Keratinocyte (primary cell): Measurements from ENCODE around the gene DSG2. TPM values are rescaled to one million over a fixed set of nuclear protein-coding genes. Genes with fewer than 3 reads are reported as not detected.

Experiments used
- DNase-seq: peaks from one replicate; pipeline ENCODE4 v3.0.0-alpha.2; 2011; ENCODE audit warnings: low read depth, missing footprints, low spot score
- FAIRE-seq: peaks from 2 replicates; lab custom pipeline; 2011; peaks lifted over from hg19 to GRCh38; lab: Jason Lieb, UNC
- H2AFZ ChIP-seq: 2 replicates; pipeline ENCODE4 v1.6.0; 2012; ENCODE audit warnings: low read length, control low read depth, inconsistent platforms; ENCODE audit not compliant: control insufficient read depth
- H3K27ac ChIP-seq: 2 replicates; pipeline ENCODE4 v1.5.1; 2011; ENCODE audit warnings: low read length; ENCODE audit not compliant: control insufficient read depth, insufficient read depth
- H3K27me3 ChIP-seq: 3 replicates; pipeline ENCODE4 v1.6.0; 2011; ENCODE audit warnings: low read length; ENCODE audit not compliant: control insufficient read depth, insufficient read depth; ENCODE audit errors: extremely low read depth
- H3K36me3 ChIP-seq, 2 experiments: 2 replicates in 1 of 2; 3 replicates in 1 of 2; pipeline ENCODE4 v1.5.1; 2011; ENCODE audit warnings: low read length in 2 of 2, mild to moderate bottlenecking in 1 of 2; ENCODE audit not compliant: control insufficient read depth in 2 of 2, insufficient read depth in 2 of 2; ENCODE audit errors: extremely low read depth in 1 of 2
- H3K4me1 ChIP-seq: 3 replicates; pipeline ENCODE4 v1.5.1; 2011; ENCODE audit warnings: low read length; ENCODE audit not compliant: control insufficient read depth, insufficient read depth; ENCODE audit errors: extremely low read depth
- H3K4me2 ChIP-seq: 3 replicates; pipeline ENCODE4 v1.6.0; 2011; ENCODE audit warnings: low read depth, low read length; ENCODE audit not compliant: control insufficient read depth, insufficient read depth; ENCODE audit errors: extremely low read depth
- H3K4me3 ChIP-seq, 3 experiments: fragments of 200-600 bp in 1 of 3; sonication (generic) in 1 of 3; 2 replicates in 2 of 3; 3 replicates in 1 of 3; pipeline ENCODE4 v1.5.1; 2011 to 2016; ENCODE audit warnings: low read length in 3 of 3, mild to moderate bottlenecking in 3 of 3, control low read depth in 2 of 3, inconsistent platforms in 1 of 3, low read depth in 1 of 3, mixed read lengths in 1 of 3, mixed run types in 1 of 3, moderate library complexity in 1 of 3; ENCODE audit not compliant: control insufficient read depth in 2 of 3, insufficient read depth in 2 of 3; ENCODE audit errors: extremely low read depth in 1 of 3
- H3K79me2 ChIP-seq: 2 replicates; pipeline ENCODE4 v1.6.0; 2012; ENCODE audit warnings: low read length; ENCODE audit not compliant: control insufficient read depth, insufficient read depth
- H3K9ac ChIP-seq: 3 replicates; pipeline ENCODE4 v1.6.0; 2011; ENCODE audit warnings: low read length; ENCODE audit not compliant: control insufficient read depth, insufficient read depth; ENCODE audit errors: extremely low read depth
- H3K9me1 ChIP-seq: 3 replicates; pipeline ENCODE4 v1.6.0; 2011; ENCODE audit warnings: low read length; ENCODE audit not compliant: control insufficient read depth, insufficient read depth; ENCODE audit errors: extremely low read depth
- H3K9me3 ChIP-seq: 2 replicates; pipeline ENCODE4 v1.5.1; 2012; ENCODE audit warnings: low read depth, low read length; ENCODE audit not compliant: control insufficient read depth
- H4K20me1 ChIP-seq: 3 replicates; pipeline ENCODE4 v1.6.0; 2011; ENCODE audit warnings: low read length; ENCODE audit not compliant: control insufficient read depth, insufficient read depth; ENCODE audit errors: extremely low read depth
- EZH2 ChIP-seq: IDR thresholded peaks from one replicate; pipeline ENCODE4 v1.6.1; 2012; ENCODE audit warnings: inconsistent platforms, mild to moderate bottlenecking, low read length, moderate library complexity
- dilution Hi-C: fragments of 300-500 bp; cut with MboI; formaldehyde crosslinking; loops from one replicate; pipeline ENCODE4 v1.7.0; 2020; ENCODE audit warnings: low sequenced_read_pairs; ENCODE audit not compliant: extremely low pct_ligation_motif_present
- polyA plus RNA-seq, 5 experiments: library from polyadenylated mRNA; depleted of rRNA in 3 of 5; stranded (reverse) in 3 of 5; stranded (forward) in 1 of 5; unstranded in 1 of 5; fragments of >200 nt; gene quantifications; 1 replicate in 1 of 5; 2 replicates in 3 of 5; 3 replicates in 1 of 5; pipeline versions ENCODE4 v1.2.1 to v1.2.3, GENCODE V29; 2011 to 2012; ENCODE audit warnings: missing spikeins in 2 of 5, low read depth in 1 of 5, low replicate concordance in 1 of 5
- TF ChIP-seq, protein P1 (sequence below), 3 experiments: IDR thresholded peaks in 1 of 3; conservative IDR thresholded peaks in 1 of 3; optimal IDR thresholded peaks in 1 of 3; 2 replicates in 2 of 3; 3 replicates in 1 of 3; pipeline versions ENCODE3 to v1.5.1; 2011; ENCODE audit warnings: low read length in 3 of 3, mild to moderate bottlenecking in 3 of 3, moderate library complexity in 2 of 3, control low read depth in 1 of 3, inconsistent platforms in 1 of 3; ENCODE audit not compliant: insufficient read depth in 2 of 3; ENCODE audit errors: extremely low read depth in 1 of 3

Gene DSG2
- polyA plus RNA-seq, 1 donor (not counting 4 experiments of a cell fraction or from before 2014, with no cell fraction given): 140 TPM

DNA sequence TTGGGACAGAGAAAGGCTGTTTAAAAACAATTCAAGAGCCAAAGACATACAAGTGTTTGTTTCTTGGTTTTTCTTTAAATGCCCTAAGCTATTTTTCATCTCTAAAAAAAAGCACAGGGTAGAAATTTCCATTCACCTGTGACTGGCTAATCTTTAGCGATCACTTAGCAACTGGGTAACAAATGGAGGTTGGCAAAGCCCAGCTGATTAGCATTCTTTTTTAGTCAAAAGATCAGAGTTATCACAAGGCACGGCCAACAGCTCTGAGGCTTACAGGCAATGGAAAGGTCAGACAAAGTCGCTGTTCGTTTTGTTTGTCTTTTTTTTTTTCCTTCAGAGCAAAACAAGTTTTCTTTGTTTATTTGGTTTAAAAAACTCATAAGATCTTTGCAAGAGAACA, 64.7 kb downstream of the DSG2 start:
- H3K36me3 ChIP-seq: no peaks in the 10 kb centered on the region

GRCh38 chr18:31563778-31564177, 65.8 kb downstream of the DSG2 start:
- no peak for TF ChIP-seq EZH2
- TF ChIP-seq, protein P1, sequence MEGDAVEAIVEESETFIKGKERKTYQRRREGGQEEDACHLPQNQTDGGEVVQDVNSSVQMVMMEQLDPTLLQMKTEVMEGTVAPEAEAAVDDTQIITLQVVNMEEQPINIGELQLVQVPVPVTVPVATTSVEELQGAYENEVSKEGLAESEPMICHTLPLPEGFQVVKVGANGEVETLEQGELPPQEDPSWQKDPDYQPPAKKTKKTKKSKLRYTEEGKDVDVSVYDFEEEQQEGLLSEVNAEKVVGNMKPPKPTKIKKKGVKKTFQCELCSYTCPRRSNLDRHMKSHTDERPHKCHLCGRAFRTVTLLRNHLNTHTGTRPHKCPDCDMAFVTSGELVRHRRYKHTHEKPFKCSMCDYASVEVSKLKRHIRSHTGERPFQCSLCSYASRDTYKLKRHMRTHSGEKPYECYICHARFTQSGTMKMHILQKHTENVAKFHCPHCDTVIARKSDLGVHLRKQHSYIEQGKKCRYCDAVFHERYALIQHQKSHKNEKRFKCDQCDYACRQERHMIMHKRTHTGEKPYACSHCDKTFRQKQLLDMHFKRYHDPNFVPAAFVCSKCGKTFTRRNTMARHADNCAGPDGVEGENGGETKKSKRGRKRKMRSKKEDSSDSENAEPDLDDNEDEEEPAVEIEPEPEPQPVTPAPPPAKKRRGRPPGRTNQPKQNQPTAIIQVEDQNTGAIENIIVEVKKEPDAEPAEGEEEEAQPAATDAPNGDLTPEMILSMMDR (optimal IDR thresholded peaks at IDR 0.05 in 1 of 3, IDR thresholded peaks at IDR 0.05 in 1 of 3, conservative IDR thresholded peaks at IDR 0.05 in 1 of 3; ENCODE audit: extremely low read depth in 1 of 3, insufficient read depth in 2 of 3, low read length in 3 of 3): peak in 1 of 3 experiments; percentile 4
- H3K36me3 ChIP-seq: no peaks in the 10 kb centered on the region
- dilution Hi-C loops: no loop called here
- no peak overlapping the region for H3K4me3 ChIP-seq
- no peak for DNase-seq
- no peak overlapping the region for H3K4me2 ChIP-seq
- no peaks in the 10 kb centered on the region for H3K79me2 ChIP-seq
- H3K9me3 ChIP-seq: no peaks in the 10 kb centered on the region
- no peaks in the 10 kb centered on the region for H4K20me1 ChIP-seq
- H3K9me1 ChIP-seq: no peaks in the 10 kb centered on the region
- peaks cover 3% of the 10 kb centered on the region for H3K27me3 ChIP-seq
- H2AFZ ChIP-seq: no peak overlapping the region
- no peak overlapping the region for H3K9ac ChIP-seq
- H3K4me1 ChIP-seq: no peaks in the 10 kb centered on the region
- no peak for FAIRE-seq
- no peak overlapping the region for H3K27ac ChIP-seq

More for the DNA sequence above, 64.7 kb downstream of the DSG2 start:
- Histone ChIP-seq H4K20me1 (no peaks in the 10 kb centered on the region), H3K4me2 (no peak overlapping the region), H3K79me2 (no peaks in the 10 kb centered on the region), H3K9me1 (no peaks in the 10 kb centered on the region), H3K4me3 (no peak overlapping the region), H2AFZ (no peak overlapping the region), H3K9me3 (no peaks in the 10 kb centered on the region), H3K27me3 (peaks cover 3% of the 10 kb centered on the region), H3K27ac (no peak overlapping the region), H3K9ac (no peak overlapping the region), H3K4me1 (no peaks in the 10 kb centered on the region)
- no peak for DNase-seq
- no peak for FAIRE-seq
- TF ChIP-seq, protein P1 (optimal IDR thresholded peaks at IDR 0.05 in 1 of 3, IDR thresholded peaks at IDR 0.05 in 1 of 3, conservative IDR thresholded peaks at IDR 0.05 in 1 of 3; ENCODE audit: extremely low read depth in 1 of 3, insufficient read depth in 2 of 3, low read length in 3 of 3): no peak
- no peak for TF ChIP-seq EZH2
- dilution Hi-C loops: no loop called here
